ENCODE data around the gene NDE1.

- no peak for TF ChIP-seq POLR2A (IDR thresholded peaks at IDR 0.05; ENCODE audit: extremely low read depth, insufficient read length)
- TF ChIP-seq CTCF (IDR thresholded peaks at IDR 0.05; ENCODE audit: low read depth, low read length) = no peak
- no peak for TF ChIP-seq MAX (IDR thresholded peaks at IDR 0.05; ENCODE audit: low read depth, low read length)
These were observed 33.4 kb upstream of the NDE1 start for GRCh38 chr16:15616475-15617165.
